ENCODE results near the gene SRPRB.
A peak's percentile ranks its signal among the peaks of the same experiment; 100 is the strongest.
"Not testable (repeated sequence)": the region's sequence is repeated elsewhere in the genome, so short reads cannot be mapped to it uniquely, and the experiment has no call there.

The SRPRB gene

DNA sequence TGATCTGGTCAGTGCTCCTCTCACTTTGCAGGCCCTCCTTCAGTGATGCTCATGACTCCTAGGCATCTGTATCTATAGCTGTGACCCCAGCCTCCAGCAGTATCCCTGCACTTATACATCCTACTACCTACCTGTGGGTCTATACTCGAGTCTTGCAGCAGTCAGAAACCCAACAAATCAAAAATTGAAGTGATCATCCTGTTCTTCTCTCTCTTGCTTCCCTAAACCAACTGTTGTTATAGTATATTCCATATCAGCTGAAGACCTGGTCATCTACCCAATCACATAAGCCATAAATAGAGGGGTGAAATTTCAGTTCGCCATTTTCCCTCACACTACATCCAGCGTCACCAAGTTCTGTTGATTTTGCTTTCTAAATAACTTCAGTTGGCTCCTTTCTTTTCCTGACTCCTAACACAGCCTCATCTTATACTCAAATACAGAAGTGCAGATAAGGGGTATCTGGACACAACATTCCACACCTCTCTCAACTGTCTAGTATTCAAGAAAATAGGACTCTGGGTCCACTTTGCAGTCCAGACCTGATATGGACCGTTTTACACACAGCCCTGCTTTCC, 25.9 kb upstream of the SRPRB start:
- DNase-seq = no peak

GRCh38 chr3:133780756-133781155, 24.9 kb upstream of the SRPRB start:
- DNase-seq = not testable (repeated sequence)

GRCh38 chr3:133781570-133781969, 24.0 kb upstream of the SRPRB start:
- DNase-seq = no peak

DNA sequence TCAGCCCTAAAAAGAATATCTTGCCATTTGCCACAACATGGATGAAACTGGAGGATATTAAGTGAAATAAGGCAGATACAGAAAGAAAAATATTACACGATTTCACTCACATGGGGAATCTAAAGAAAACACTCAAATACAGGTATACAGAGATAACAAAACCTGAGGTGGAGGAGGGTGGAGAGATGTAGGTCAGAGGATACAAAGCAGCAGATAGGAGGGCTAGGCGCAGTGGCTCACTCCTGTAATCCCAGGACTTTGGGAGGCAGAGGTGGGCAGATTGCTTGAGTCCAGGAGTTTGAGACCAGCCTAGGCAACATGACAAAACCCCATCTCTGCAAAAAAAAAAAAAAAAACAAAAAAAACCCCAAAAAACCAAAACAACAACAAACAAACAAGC, 23.2 kb upstream of the SRPRB start:
- DNase-seq = no peak

- no peak for DNase-seq
Observed at GRCh38 chr3:133783762-133784161, 21.9 kb upstream of the SRPRB start.

- DNase-seq = no peak
Observed at GRCh38 chr3:133788024-133788423, 17.6 kb upstream of the SRPRB start.

DNA sequence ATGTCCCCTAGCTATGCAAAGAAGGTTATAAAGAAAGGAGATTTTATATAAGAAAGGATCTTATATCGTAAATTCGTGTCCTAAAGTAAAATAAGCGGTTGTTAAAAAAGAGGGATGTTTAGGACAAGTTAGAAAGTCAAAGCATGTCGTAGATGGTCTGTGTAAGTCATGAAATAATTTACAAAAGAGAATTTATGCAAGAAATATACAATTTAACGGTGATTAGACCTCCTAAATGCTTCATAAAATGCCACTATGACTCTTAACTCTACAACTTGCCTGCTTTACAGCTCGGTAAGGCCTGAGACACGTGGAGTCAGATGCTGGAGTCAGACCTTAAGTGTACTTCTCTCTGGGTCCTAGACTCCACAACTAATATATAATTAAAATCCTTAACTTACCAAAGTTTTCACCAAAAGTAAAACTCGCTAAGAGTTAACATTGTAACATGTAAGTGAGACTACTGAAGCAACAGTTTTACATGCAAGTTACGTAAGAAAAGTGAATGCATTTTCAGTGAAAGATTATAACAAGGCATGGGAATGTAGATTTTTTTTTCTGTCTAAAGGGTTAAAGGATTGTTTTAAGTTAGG, 13.3 kb upstream of the SRPRB start:
- no peak for DNase-seq

- DNase-seq = no peak
Observed at GRCh38 chr3:133797396-133798105, 8.1 kb upstream of the SRPRB start.

DNA sequence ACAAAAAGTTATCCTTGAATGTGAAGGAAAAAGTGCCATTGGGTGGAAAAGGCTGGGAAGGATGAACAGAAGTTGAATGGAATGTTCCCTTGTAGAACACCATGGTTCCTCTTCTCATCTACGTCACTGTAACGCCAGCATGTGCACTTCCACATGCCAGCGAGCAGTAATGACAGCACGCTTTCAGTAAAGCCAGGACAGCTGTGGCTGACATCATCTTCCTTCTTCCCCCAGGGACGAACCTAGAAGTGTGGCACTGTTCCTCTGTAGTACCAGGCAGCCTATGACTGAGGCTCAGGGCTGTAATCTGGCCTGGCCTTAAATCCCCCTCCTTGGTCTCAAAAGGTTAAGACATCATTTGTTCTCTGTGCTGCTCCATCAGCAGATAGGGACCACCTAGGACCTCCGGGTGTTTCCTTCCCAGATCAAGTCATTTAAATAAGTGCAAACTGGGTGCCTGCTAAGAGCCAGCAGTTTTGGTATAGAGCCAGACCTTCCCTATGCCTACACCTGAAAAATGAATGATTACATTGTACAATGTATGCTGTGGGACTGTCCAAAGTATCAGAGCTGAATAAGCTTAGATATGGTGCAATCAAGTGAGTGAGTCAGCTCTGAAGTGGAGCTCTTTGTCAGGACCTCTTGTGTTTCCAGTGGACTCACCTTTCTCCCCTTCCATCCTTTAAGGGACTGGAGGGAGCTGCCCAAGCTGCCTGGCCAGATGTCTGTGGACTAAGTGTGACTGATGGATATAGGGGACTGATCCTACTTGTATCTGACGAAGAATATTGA, 5.6 kb upstream of the SRPRB start:
- DNase-seq = no peak

GRCh38 chr3:133803469-133803868, 2.1 kb upstream of the SRPRB start:
- DNase-seq = no peak

DNA sequence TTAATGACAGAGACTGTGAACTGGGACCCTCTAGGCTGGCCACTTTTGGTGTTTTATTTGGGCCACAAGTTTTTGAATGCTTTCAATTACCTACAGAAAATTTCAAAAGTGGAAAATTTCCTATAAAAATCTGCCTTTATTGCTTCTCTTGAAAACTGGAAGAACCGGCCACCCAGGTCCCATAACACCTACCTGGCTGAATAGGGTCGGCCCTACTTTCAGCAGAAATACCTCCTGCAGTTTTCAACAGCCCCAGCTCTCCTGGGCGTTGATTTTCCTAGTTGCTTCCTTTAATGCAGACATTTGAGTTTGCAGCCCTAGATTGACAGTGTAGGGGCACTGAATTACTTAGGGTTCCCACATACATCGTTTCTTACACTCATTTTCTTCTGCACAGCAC, 719 bp upstream of the SRPRB start:
- no peak for DNase-seq

GRCh38 chr3:133805384-133805701, 272 bp upstream of the SRPRB start:
- DNase-seq = no peak

- no peak for DNase-seq
Observed at GRCh38 chr3:133812872-133813271, 7.3 kb downstream of the SRPRB start.

GRCh38 chr3:133815386-133815785, 9.8 kb downstream of the SRPRB start:
- no peak for DNase-seq

- DNase-seq = no peak
Observed at GRCh38 chr3:133820129-133820528, 14.5 kb downstream of the SRPRB start.

DNA sequence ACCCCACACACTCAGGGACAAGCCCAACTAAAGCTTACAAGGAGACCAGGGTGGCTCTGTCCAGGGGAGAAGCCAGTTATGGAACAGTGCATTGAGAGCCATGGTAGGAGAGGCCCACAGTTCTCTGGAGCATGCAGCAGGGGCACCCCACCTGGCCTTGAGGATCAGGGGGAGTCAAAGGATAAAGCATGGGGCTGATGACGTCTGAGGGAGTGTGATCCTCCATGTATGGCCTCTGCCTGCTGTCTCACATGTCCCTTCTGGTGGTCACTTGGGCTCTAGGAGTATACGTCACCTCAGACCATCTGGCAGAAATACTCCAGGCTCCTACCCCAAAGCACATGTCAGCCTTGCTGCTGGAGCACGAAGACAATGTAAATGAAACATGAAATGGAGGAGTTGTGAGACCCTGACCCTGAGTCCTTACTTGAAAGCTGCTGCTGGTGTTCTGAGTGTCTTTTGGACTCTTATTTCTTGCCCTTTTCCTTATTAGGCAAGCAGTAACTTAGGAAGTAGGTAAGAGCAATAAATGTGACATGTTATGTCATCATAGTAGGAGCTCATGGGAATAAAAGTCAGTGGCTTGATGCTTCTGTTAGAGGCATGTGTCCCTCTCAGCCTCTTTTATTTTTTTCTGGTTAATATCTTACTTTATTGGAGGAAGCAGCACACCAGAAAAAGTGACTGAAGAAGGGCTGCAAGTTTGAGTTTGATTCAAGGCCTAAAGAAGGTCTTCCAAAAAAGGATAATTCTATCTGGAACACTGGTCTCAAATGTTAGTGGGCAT, 15.5 kb downstream of the SRPRB start:
- DNase-seq = peak in 1 of 2 donors; percentile 10

DNA sequence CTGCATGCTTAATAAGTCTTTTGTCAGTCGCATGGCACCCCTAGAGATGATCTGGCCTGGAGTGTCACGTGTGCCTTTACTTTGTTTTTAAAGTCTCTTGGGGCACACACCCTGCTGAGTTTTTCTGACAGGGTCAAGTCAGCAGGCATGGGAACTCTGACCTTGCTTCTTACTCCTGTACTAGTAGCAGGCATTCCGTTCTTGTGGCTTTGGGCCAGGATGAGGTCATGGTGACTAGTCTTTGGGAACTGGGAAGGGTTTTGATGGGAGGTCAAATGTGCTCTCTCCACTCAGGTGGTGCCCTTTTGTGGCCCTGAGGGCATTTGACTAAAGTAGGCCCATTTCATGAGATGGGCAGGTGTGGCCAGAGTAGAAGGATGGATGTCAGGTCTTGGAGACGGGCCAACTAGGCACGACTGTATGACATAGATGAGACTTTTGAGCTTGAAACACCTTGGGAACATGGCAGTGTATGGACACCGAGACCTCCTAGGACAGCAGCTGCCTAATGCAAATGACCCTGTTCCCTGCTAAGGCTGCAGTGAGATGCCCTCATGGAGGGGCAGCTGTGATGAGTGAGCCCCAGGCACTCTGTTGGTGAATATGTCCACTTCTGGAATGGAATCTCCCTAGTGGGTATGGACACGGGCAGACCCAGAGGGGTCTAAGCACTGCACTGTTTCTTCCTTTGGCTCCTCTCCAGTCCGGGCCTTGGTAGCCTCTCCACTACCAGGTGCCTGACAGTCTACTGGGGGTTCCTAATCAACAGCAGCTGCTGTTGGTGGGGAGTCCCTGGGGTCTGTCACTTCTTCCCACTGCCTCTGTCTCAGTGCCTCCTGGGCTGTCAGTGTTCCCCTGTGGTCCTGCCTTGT, 16.4 kb downstream of the SRPRB start:
- peak in 1 of 2 donors; percentile 14 for DNase-seq

GRCh38 chr3:133824961-133825485, 19.4 kb downstream of the SRPRB start:
- DNase-seq = peak in 1 of 2 donors; percentile 9

DNA sequence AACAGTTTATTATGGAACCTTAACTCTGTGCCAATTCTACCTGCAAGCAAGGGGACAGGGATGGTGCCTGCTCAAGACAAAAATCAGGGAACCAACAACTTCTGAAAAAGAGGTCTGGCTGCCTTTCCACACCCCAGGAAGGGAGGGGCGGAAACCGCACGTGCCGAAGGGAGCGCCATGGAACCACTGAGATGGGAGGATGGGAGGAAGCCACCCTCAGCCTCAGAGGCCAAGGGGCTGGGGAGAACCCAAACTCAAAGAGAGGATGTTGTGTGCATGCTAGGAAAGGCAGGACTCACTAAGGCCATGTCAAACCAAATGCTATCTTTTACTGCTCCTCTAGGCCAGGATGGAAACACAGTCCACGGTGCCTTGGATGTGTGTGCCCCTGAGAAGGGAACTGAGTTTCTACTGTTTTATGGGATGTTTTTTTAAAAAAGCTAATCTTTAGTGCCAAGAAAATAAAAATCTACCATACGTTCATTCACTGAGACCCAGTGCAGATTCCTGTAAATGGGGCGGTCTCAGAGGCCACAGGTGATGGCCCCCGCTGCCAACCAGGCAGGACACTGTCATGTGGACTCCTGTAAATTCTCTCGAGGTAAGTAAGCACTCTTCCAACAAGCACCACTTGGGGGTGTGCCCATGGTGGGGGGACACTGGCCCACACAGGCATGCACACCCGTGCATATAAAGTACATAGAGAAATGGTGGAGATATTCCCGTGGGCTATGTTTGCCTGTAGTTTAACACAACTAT, 20.5 kb downstream of the SRPRB start:
- DNase-seq = peak in 1 of 2 donors; percentile 15

GRCh38 chr3:133827136-133827535, 21.5 kb downstream of the SRPRB start:
- DNase-seq = peak in 1 of 2 donors; percentile 7

- DNase-seq = peak in 1 of 2 donors; percentile 14
Observed at GRCh38 chr3:133827684-133828083, 22.1 kb downstream of the SRPRB start.
